Measurements from ENCODE around the gene TNNT3.

TNNT3 gene

GRCh38 chr11:1921574-1922141 is 2.2 kb downstream of the TNNT3 start:
- H3K4me3 ChIP-seq (ENCODE audit: low read depth, low read length), result no peak overlapping the region
- no peak for TF ChIP-seq CTCF (IDR thresholded peaks at IDR 0.05; ENCODE audit: low read depth, low read length, missing control alignments)
- no peak for DNase-seq (ENCODE audit: low read depth)

- no peak overlapping the region for H3K4me3 ChIP-seq (ENCODE audit: low read depth, low read length)
- no peak for TF ChIP-seq CTCF (IDR thresholded peaks at IDR 0.05; ENCODE audit: low read depth, low read length, missing control alignments)
- no peak for DNase-seq (ENCODE audit: low read depth)
Measured at GRCh38 chr11:1922481-1923081, 3.1 kb downstream of the TNNT3 start.

- no peak overlapping the region for H3K4me3 ChIP-seq (ENCODE audit: low read depth, low read length)
- DNase-seq (ENCODE audit: low read depth), result no peak
- no peak for TF ChIP-seq CTCF (IDR thresholded peaks at IDR 0.05; ENCODE audit: low read depth, low read length, missing control alignments)
Measured at GRCh38 chr11:1923201-1923956, 3.9 kb downstream of the TNNT3 start.

- no peak for DNase-seq (ENCODE audit: low read depth)
- H3K4me3 ChIP-seq (ENCODE audit: low read depth, low read length), result no peak overlapping the region
- no peak for TF ChIP-seq CTCF (IDR thresholded peaks at IDR 0.05; ENCODE audit: low read depth, low read length, missing control alignments)
Measured at GRCh38 chr11:1924181-1924580, 4.7 kb downstream of the TNNT3 start.

- H3K4me3 ChIP-seq (ENCODE audit: low read depth, low read length), result no peak overlapping the region
- TF ChIP-seq CTCF (IDR thresholded peaks at IDR 0.05; ENCODE audit: low read depth, low read length, missing control alignments), result no peak
- no peak for DNase-seq (ENCODE audit: low read depth)
Measured at GRCh38 chr11:1924646-1925372, 5.3 kb downstream of the TNNT3 start.

GRCh38 chr11:1925373-1926155 is 6.1 kb downstream of the TNNT3 start:
- TF ChIP-seq CTCF (IDR thresholded peaks at IDR 0.05; ENCODE audit: low read depth, low read length, missing control alignments), result no peak
- DNase-seq (ENCODE audit: low read depth), result no peak
- H3K4me3 ChIP-seq (ENCODE audit: low read depth, low read length), result no peak overlapping the region

All from GM12864 (cell line).